Measurements from ENCODE around the gene CPEB1.

CPEB1 gene

DNA sequence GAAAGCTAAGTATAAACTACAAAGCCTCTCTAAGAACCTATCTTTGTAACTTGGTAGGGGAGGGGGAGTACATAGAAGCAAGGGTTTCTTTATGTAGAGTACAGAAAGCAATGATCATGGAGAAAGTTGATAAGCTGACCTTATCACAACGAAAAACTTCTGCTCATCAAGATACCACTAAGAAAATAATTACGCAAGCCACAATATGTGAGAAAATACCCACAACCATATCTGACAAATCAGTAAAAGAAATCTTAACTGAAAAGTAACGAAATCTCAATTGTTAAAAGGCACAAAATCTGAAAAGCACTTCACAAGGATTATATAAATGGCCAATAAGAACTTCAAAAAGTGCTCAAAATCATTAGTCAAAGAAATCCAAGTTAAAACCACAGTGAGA lies 71.8 kb downstream of the CPEB1 start:
- in situ Hi-C loops (cut with MboI; ENCODE audit: low pct_unique_long_range_greater_than_20kb, low sequenced_read_pairs, unreplicated experiment): no loop called here
- TF ChIP-seq, protein P1, sequence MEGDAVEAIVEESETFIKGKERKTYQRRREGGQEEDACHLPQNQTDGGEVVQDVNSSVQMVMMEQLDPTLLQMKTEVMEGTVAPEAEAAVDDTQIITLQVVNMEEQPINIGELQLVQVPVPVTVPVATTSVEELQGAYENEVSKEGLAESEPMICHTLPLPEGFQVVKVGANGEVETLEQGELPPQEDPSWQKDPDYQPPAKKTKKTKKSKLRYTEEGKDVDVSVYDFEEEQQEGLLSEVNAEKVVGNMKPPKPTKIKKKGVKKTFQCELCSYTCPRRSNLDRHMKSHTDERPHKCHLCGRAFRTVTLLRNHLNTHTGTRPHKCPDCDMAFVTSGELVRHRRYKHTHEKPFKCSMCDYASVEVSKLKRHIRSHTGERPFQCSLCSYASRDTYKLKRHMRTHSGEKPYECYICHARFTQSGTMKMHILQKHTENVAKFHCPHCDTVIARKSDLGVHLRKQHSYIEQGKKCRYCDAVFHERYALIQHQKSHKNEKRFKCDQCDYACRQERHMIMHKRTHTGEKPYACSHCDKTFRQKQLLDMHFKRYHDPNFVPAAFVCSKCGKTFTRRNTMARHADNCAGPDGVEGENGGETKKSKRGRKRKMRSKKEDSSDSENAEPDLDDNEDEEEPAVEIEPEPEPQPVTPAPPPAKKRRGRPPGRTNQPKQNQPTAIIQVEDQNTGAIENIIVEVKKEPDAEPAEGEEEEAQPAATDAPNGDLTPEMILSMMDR (IDR thresholded peaks at IDR 0.05; ENCODE audit: extremely low read depth, insufficient read depth, missing control alignments): no peak
- DNase-seq (ENCODE audit: low spot score): no peak

DNA sequence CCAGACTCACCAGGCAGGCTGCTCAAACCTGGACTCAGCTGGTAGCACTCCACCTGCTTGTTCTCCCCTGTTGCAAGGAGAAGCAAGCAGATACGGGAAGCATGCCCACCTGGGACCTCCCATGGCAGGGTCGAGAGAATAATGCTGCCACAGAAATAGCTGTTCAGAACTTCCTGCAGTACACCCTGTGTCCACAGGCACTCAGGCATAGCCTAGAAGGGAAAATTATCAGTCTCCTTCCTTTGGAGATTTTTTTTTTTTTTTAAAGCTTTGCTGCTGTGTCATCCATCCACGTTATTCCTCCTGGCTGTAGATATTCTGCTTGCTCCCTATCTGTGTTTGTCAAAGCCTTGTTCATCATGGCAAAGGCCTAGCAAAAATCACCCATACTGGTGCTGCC lies 74.2 kb downstream of the CPEB1 start:
- TF ChIP-seq, protein P1 (IDR thresholded peaks at IDR 0.05; ENCODE audit: extremely low read depth, insufficient read depth, missing control alignments): no peak
- in situ Hi-C loops (cut with MboI; ENCODE audit: low pct_unique_long_range_greater_than_20kb, low sequenced_read_pairs, unreplicated experiment): loop anchor here (25.0 kb wide), 1 partner anchor 389 kb away; the partner anchor contains the start of gene HOMER2
- DNase-seq (ENCODE audit: low spot score): no peak

DNA sequence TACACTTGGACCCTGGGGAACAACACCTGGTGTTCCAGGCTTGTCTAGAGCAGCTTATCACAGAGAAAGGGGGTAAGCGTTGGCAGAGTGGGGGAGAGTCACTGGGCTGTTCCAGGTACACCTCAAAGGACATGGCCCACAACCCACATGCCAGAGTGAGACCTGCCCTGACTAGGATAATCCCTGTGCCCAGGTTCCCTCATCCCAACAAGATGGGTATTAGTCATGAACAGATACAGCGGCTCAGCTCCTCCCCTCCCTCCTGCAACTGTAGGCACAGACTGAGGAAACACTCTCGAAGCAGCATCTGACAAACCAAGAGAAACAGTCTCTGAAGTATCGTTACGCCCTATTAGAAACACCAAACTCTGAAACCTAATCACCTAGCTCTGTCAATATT lies 74.9 kb downstream of the CPEB1 start:
- TF ChIP-seq, protein P1 (IDR thresholded peaks at IDR 0.05; ENCODE audit: extremely low read depth, insufficient read depth, missing control alignments): no peak
- in situ Hi-C loops (cut with MboI; ENCODE audit: low pct_unique_long_range_greater_than_20kb, low sequenced_read_pairs, unreplicated experiment): loop anchor here (25.0 kb wide), 1 partner anchor 390 kb away; the partner anchor contains the start of gene HOMER2
- no peak for DNase-seq (ENCODE audit: low spot score)

DNA sequence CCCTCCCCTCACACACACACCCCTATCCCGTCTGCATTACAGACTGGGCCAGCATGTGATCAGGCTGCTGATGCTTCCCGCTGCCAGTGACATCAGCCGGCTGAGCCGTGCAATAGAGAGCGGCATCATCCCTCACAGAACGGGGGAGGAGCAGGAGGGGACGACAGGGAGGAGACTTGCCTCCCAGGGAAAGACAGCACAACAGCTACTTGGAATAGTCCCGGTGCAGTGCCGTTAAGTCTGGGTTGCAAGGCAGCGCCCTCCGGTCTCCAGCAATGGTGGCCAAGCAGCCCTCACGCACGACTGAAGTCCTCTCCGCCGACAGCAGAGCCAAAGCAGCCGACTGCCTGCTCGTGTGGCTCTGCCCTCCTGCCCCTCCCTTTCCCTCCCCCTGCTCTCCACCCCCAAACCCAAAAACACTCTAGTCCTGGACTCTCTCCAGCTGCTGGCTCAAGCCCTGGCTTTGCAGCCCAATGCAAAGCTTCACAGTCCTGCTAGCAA lies 75.4 kb downstream of the CPEB1 start:
- DNase-seq (ENCODE audit: low spot score): no peak
- in situ Hi-C loops (cut with MboI; ENCODE audit: low pct_unique_long_range_greater_than_20kb, low sequenced_read_pairs, unreplicated experiment): loop anchor here (25.0 kb wide), 1 partner anchor 391 kb away; the partner anchor contains the start of gene HOMER2
- TF ChIP-seq, protein P1 (IDR thresholded peaks at IDR 0.05; ENCODE audit: extremely low read depth, insufficient read depth, missing control alignments): no peak

DNA sequence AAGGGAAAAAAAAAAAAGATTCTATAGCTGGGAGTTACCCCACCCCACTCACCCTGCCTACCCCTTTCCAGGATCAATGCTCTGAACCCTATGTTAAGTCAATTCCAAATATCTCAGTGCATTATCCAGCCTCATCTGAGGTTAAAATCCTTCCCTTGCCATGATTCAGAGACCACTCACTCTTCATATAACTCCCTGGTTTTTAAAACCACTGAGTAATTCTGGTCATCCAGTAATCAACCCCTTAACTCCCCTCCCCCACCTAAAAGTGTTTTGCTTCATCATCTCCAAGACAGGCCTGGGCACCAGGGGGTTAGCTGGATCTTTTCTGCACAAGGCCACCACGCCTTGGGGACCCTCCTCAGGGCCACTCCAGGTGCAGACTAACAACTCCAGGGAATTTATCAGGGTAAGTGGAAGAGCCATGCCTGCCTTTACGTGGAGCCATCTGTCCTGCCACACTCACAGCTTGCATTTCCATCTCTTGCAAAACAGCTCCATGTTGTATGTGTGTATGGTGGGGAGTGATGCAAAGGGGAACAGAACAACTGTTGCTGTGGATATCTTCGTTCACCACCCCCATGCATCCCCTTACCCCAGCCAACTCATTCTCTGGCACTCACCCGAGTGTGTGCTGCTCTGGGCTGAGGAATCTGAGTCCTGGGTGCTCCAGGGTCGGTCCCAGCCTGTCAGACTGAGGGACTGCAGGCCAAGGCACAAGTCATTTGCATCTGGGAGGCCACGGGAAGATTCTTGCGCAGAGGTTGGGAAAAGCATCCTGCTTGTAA lies 76.2 kb downstream of the CPEB1 start:
- in situ Hi-C loops (cut with MboI; ENCODE audit: low pct_unique_long_range_greater_than_20kb, low sequenced_read_pairs, unreplicated experiment): loop anchor here (25.0 kb wide), 1 partner anchor 391 kb away; the partner anchor contains the start of gene HOMER2
- no peak for DNase-seq (ENCODE audit: low spot score)
- TF ChIP-seq, protein P1 (IDR thresholded peaks at IDR 0.05; ENCODE audit: extremely low read depth, insufficient read depth, missing control alignments): no peak

DNA sequence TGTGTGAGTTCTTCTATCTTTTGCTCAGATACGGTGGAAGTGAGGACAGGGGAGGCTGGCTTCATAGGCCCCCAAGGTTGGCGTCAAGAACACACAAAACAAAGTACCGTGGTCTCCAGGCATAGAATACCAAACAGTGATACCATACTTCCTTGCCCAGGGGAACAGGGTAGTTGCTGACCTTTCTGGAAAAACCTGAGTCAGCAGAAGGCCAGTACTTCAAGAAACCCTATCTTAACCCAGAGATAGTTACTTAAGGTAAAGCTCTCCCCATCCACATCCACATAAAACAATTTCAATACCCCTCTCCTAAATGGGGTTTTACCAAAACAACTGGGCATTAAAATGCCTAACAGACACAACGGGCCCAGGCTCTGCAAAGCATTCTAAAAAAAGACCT lies 77.3 kb downstream of the CPEB1 start:
- in situ Hi-C loops (cut with MboI; ENCODE audit: low pct_unique_long_range_greater_than_20kb, low sequenced_read_pairs, unreplicated experiment): loop anchor here (25.0 kb wide), 1 partner anchor 392 kb away; the partner anchor contains the start of gene HOMER2
- no peak for DNase-seq (ENCODE audit: low spot score)
- TF ChIP-seq, protein P1 (IDR thresholded peaks at IDR 0.05; ENCODE audit: extremely low read depth, insufficient read depth, missing control alignments): no peak

All from GM13977 (cell line).